ENCODE results near the gene OXSR1. TPM values are rescaled to one million over a fixed set of nuclear protein-coding genes. Genes with fewer than 3 reads are reported as not detected.

The OXSR1 gene
- total RNA-seq, 1 donor from 2014 or later: 36.0 TPM

DNA sequence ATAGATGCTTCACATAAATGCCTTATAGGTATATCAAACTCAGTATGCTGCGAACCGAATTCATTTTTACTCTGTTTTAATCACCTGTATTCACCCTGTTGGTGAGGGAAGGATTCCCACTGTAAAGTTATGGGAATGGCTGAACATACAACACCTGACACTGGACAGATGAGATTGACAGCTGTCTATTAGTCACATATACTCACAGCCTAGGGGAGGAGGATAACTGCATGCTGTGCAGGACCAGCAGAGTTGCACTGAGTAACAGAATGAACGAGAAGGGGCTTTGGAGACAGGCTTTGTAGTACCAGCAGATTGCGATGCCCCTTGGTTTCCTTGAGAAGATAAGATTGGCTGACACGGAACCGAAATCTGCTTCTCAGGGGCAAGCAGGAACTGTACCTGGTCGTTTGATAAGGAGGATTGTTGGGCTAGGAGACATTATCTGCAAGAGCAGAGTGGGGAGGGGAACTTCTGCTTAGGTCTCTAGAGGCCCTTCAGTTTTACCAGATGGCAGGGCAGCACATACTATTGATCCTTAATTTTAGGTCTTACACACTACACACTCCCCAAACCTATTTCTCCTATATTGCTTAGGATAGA, 56.8 kb downstream of the OXSR1 start:
- H3K4me3 Mint-ChIP-seq (ENCODE audit: unreplicated experiment): no peak overlapping the region
- H3K4me1 Mint-ChIP-seq (ENCODE audit: unreplicated experiment): peaks cover 4% of the 10 kb centered on the region
- no peaks in the 10 kb centered on the region for H3K27me3 Mint-ChIP-seq (ENCODE audit: unreplicated experiment)
- H3K27ac Mint-ChIP-seq (ENCODE audit: unreplicated experiment): no peak overlapping the region
- DNase-seq (ENCODE audit: low spot score): no peak
- no peaks in the 10 kb centered on the region for H3K9me3 Mint-ChIP-seq (ENCODE audit: unreplicated experiment)
- peaks cover 3% of the 10 kb centered on the region for H3K36me3 Mint-ChIP-seq (ENCODE audit: low read depth, unreplicated experiment)
- TF ChIP-seq, protein P1, sequence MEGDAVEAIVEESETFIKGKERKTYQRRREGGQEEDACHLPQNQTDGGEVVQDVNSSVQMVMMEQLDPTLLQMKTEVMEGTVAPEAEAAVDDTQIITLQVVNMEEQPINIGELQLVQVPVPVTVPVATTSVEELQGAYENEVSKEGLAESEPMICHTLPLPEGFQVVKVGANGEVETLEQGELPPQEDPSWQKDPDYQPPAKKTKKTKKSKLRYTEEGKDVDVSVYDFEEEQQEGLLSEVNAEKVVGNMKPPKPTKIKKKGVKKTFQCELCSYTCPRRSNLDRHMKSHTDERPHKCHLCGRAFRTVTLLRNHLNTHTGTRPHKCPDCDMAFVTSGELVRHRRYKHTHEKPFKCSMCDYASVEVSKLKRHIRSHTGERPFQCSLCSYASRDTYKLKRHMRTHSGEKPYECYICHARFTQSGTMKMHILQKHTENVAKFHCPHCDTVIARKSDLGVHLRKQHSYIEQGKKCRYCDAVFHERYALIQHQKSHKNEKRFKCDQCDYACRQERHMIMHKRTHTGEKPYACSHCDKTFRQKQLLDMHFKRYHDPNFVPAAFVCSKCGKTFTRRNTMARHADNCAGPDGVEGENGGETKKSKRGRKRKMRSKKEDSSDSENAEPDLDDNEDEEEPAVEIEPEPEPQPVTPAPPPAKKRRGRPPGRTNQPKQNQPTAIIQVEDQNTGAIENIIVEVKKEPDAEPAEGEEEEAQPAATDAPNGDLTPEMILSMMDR (IDR thresholded peaks at IDR 0.05; ENCODE audit: unreplicated experiment): no peak

DNA sequence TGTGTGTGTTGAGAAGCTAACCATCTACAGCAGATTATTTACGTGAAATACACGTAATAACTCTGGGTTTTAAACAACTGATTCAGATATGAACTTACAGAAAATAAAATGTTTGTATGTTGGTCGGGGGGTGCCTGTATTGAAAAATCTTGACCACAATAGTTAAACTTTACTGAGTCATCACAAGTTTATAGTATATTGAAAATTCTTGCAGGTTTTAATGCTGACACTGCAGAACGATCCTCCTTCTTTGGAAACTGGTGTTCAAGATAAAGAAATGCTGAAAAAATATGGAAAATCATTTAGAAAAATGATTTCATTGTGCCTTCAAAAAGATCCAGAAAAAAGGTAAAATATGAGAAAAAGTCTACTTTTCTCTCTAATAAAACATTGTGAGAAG, 59.0 kb downstream of the OXSR1 start:
- H3K9me3 Mint-ChIP-seq (ENCODE audit: unreplicated experiment): no peaks in the 10 kb centered on the region
- TF ChIP-seq, protein P1 (IDR thresholded peaks at IDR 0.05; ENCODE audit: unreplicated experiment): no peak
- peaks cover 4% of the 10 kb centered on the region for H3K4me1 Mint-ChIP-seq (ENCODE audit: unreplicated experiment)
- no peak overlapping the region for H3K4me3 Mint-ChIP-seq (ENCODE audit: unreplicated experiment)
- no peaks in the 10 kb centered on the region for H3K27me3 Mint-ChIP-seq (ENCODE audit: unreplicated experiment)
- peaks cover 3% of the 10 kb centered on the region for H3K36me3 Mint-ChIP-seq (ENCODE audit: low read depth, unreplicated experiment)
- no peak for DNase-seq (ENCODE audit: low spot score)
- H3K27ac Mint-ChIP-seq (ENCODE audit: unreplicated experiment): no peak overlapping the region

DNA sequence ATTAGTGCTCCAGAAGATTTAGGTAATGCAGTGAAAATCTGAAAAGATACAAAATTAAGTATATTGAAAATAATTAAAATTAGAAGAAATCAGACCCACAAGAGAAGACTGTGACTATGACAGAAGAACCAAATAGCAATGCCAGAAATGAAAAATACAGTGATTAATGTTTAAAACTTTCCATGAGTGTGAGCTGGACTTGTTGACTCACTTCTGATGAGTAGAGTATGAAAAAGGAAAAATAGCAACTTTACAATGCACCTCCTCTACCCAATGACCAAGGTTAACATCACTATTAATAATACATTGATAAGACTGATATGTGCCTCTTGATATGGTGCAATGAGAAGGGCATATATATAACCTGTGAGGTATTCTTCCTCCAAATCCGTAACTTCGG, 60.9 kb downstream of the OXSR1 start:
- no peak for DNase-seq (ENCODE audit: low spot score)
- H3K4me3 Mint-ChIP-seq (ENCODE audit: unreplicated experiment): no peak overlapping the region
- H3K27me3 Mint-ChIP-seq (ENCODE audit: unreplicated experiment): no peaks in the 10 kb centered on the region
- H3K9me3 Mint-ChIP-seq (ENCODE audit: unreplicated experiment): no peaks in the 10 kb centered on the region
- peaks cover 4% of the 10 kb centered on the region for H3K4me1 Mint-ChIP-seq (ENCODE audit: unreplicated experiment)
- TF ChIP-seq, protein P1 (IDR thresholded peaks at IDR 0.05; ENCODE audit: unreplicated experiment): no peak
- H3K36me3 Mint-ChIP-seq (ENCODE audit: low read depth, unreplicated experiment): peaks cover 3% of the 10 kb centered on the region
- H3K27ac Mint-ChIP-seq (ENCODE audit: unreplicated experiment): no peak overlapping the region

DNA sequence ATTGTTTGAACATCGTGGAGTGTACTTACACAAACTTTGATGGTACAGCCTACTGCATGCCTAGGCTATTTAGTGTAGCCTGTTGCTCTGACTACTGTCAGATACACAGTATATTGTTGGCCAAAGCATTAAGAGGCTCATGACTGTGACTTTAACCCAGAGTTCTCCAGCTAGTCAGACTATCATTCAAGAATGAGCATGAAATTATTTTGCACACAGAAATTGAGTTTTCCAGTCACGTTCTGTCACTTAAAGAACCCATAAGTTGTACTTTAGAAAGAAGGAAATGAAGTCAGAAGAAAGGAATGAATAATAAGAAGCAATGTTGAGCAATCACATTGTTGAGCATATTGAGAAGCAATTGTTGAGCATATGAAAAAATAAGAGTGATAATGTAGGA, 62.7 kb downstream of the OXSR1 start:
- Mint-ChIP-seq H3K27ac (ENCODE audit: unreplicated experiment) (no peak overlapping the region), H3K27me3 (ENCODE audit: unreplicated experiment) (no peaks in the 10 kb centered on the region), H3K4me1 (ENCODE audit: unreplicated experiment) (no peaks in the 10 kb centered on the region), H3K36me3 (ENCODE audit: low read depth, unreplicated experiment) (peaks cover 3% of the 10 kb centered on the region), H3K9me3 (ENCODE audit: unreplicated experiment) (no peaks in the 10 kb centered on the region), H3K4me3 (ENCODE audit: unreplicated experiment) (no peak overlapping the region)
- DNase-seq (ENCODE audit: low spot score): no peak
- TF ChIP-seq, protein P1 (IDR thresholded peaks at IDR 0.05; ENCODE audit: unreplicated experiment): no peak

DNA sequence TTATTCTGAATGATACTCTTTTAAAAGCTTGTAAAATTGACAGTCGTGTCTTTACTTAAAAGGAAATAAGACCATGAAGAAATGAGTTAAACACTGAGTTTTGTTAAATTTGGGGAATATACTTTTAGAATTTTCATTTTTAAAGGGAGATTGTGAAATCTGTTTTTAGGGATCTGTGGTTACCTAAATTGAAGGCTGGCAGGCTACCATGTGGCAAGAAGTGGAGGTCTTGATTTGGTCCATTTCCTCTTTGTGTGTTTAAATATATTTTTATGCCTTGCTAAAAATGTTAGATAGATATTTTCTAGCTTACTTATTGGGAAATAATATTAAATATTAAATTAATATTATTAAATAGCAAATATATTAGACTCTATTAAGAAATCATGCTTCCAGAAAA, 63.7 kb downstream of the OXSR1 start:
- Mint-ChIP-seq H3K36me3 (ENCODE audit: low read depth, unreplicated experiment) (peaks cover 2% of the 10 kb centered on the region), H3K9me3 (ENCODE audit: unreplicated experiment) (no peaks in the 10 kb centered on the region)

More for the DNA sequence above, 63.7 kb downstream of the OXSR1 start:
- Mint-ChIP-seq H3K27ac (ENCODE audit: unreplicated experiment) (no peak overlapping the region), H3K4me1 (ENCODE audit: unreplicated experiment) (no peaks in the 10 kb centered on the region), H3K27me3 (ENCODE audit: unreplicated experiment) (no peaks in the 10 kb centered on the region), H3K4me3 (ENCODE audit: unreplicated experiment) (no peak overlapping the region)
- DNase-seq (ENCODE audit: low spot score): no peak
- TF ChIP-seq, protein P1 (IDR thresholded peaks at IDR 0.05; ENCODE audit: unreplicated experiment): no peak

Data from endothelial cell (in vitro differentiated cells).